CD8-positive, alpha-beta memory T cell (primary cell): Measurements from ENCODE around the gene BCKDHB. TPM values are rescaled to one million over a fixed set of nuclear protein-coding genes. Genes with fewer than 3 reads are reported as not detected.
A peak's percentile ranks its signal among the peaks of the same experiment; 100 is the strongest.

Source experiments
- CTCF ChIA-PET: fragments of 350-600 bp; sonication (Branson Sonifier 250); formaldehyde crosslinking; loops from one replicate; lab custom pipeline; 2021; ENCODE audit warnings: antibody characterized with exemption; lab: Charles Lee
- POLR2A ChIA-PET: fragments of 350-600 bp; sonication (Branson Sonifier 250); formaldehyde crosslinking; loops from one replicate; lab custom pipeline; 2021; ENCODE audit warnings: antibody characterized with exemption; lab: Charles Lee
- DNase-seq, 5 donors: peaks; one replicate each; pipeline versions ENCODE4 v3.0.0 to v3.0.0-alpha.2; 2020 to 2022; ENCODE audit warnings: mixed read lengths in 1 of 5
- H3K27ac ChIP-seq: one replicate; pipeline ENCODE4 v1.7.0; 2013; ENCODE audit warnings: low read depth, mild to moderate bottlenecking, low read length, moderate library complexity
- H3K27me3 ChIP-seq: 2 replicates; pipeline ENCODE4 v1.7.0; 2013; ENCODE audit warnings: low read length, mild to moderate bottlenecking; ENCODE audit not compliant: insufficient read depth, poor library complexity, severe bottlenecking
- H3K36me3 ChIP-seq: 2 replicates; pipeline ENCODE4 v1.7.0; 2013; ENCODE audit warnings: mild to moderate bottlenecking, low read length, moderate library complexity; ENCODE audit not compliant: insufficient read depth
- H3K4me1 ChIP-seq: 2 replicates; pipeline ENCODE4 v1.7.0; 2013; ENCODE audit warnings: mild to moderate bottlenecking, low read length, moderate library complexity; ENCODE audit not compliant: insufficient read depth
- H3K4me3 ChIP-seq: 2 replicates; pipeline ENCODE4 v1.7.0; 2013; ENCODE audit warnings: mild to moderate bottlenecking, low read length
- H3K9me3 ChIP-seq: 2 replicates; pipeline ENCODE4 v1.7.0; 2013; ENCODE audit warnings: mild to moderate bottlenecking, low read length
- H3K27ac Mint-ChIP-seq, 8 donors: one replicate each; pipeline ENCODE4 v1.8.0; 2020 to 2021; ENCODE audit warnings: mixed read lengths in 8 of 8, mild to moderate bottlenecking in 6 of 8, inconsistent platforms in 3 of 8, moderate library complexity in 3 of 8
- H3K27me3 Mint-ChIP-seq, 2 donors: one replicate each; pipeline ENCODE4 v1.8.0; 2020 to 2021; ENCODE audit warnings: mixed read lengths in 2 of 2, mild to moderate bottlenecking in 1 of 2, moderate library complexity in 1 of 2
- H3K36me3 Mint-ChIP-seq, 3 donors: one replicate each; pipeline ENCODE4 v1.8.0; 2020 to 2021; ENCODE audit warnings: mixed read lengths in 3 of 3, inconsistent platforms in 1 of 3, mild to moderate bottlenecking in 1 of 3
- H3K4me1 Mint-ChIP-seq, 3 donors: one replicate each; pipeline ENCODE4 v1.8.0; 2020 to 2021; ENCODE audit warnings: mixed read lengths in 3 of 3, inconsistent platforms in 1 of 3, mild to moderate bottlenecking in 1 of 3
- H3K4me3 Mint-ChIP-seq, 7 donors: one replicate each; pipeline ENCODE4 v1.8.0; 2020 to 2021; ENCODE audit warnings: mixed read lengths in 7 of 7, mild to moderate bottlenecking in 6 of 7, moderate library complexity in 4 of 7, inconsistent platforms in 2 of 7
- H3K9me3 Mint-ChIP-seq, 5 donors: one replicate each; pipeline ENCODE4 v1.8.0; 2020 to 2022; ENCODE audit warnings: mixed read lengths in 5 of 5, mild to moderate bottlenecking in 3 of 5, moderate library complexity in 2 of 5, inconsistent platforms in 1 of 5
- polyA plus RNA-seq: library from polyadenylated mRNA; unstranded; fragments of 300-500 nt; fragmentation: Illumina TruSeq; gene quantifications from one replicate; pipeline ENCODE4 v1.2.3, GENCODE V29; 2021
- total RNA-seq, 2 experiments: library from RNA; stranded (reverse); gene quantifications; one replicate each; pipeline ENCODE4 v1.2.3, GENCODE V29; 2021

Gene BCKDHB
- total and polyA plus RNA-seq, 3 experiments from 2014 or later, result 14.4 to 19.8 (median 15.0) TPM

DNA sequence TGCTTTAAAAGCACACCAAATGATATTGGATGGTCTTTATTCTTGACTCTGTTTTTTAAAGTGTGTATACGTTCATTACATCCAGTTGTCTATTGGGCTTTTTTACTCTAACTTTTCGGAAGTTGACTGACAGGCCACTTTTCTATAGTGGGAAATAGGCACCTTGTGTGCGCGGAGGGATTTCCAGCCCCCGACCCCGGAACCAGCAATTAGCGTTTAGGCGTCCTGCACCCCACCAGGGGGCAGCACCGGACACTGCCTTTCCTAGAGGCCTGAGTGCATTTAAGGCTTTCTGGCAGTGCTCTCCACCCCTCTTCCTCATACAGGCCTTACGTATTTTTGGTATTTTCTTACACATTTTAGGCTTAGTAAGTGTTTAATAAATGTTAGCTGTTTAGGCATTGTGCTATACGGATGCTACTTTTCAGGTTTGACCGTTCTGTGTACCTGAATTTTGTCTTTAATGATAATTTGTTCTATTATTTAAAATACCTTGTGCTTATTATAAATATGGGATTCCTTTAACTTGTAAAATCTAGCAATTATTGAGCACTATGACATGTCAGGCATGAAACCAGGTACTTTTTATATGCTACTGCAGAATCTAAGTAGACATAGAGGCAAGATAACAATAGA lies 231.8 kb downstream of the BCKDHB start:
- CTCF ChIA-PET, result no interaction called here

DNA sequence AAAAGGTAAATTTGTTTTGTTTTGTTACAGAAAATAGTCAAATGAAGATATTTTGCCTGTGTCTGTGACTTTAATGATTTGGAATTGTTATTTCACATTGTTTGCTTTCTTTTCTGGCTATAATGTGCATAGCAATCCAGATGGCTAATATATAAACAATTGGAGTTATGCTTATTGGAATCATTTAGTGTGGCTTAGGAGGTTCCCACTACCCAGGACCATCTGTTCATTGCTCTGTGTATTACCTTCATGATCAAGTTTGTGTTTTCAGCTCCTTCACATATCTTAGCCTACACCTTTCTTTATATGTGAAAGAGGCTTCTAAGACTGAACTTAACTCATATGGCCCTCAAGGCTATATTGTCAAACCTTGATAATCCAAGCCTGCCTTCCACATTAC lies 232.9 kb downstream of the BCKDHB start:
- Mint-ChIP-seq H3K27me3 (peaks cover 0 to 2% of the 10 kb centered on the region in 2 donors), H3K9me3 (no peaks in the 10 kb centered on the region), H3K4me1 (peaks cover 0 to 2% (median 0%) of the 10 kb centered on the region in 3 donors), H3K36me3 (no peaks in the 10 kb centered on the region), H3K27ac (no peak overlapping the region), H3K4me3 (no peak overlapping the region)
- H3K9me3 ChIP-seq, result no peaks in the 10 kb centered on the region
- H3K27me3 ChIP-seq, result no peaks in the 10 kb centered on the region
- no peaks in the 10 kb centered on the region for H3K36me3 ChIP-seq
- no peaks in the 10 kb centered on the region for H3K4me1 ChIP-seq
- DNase-seq, result no peak
- H3K27ac ChIP-seq, result no peak overlapping the region
- ChIA-PET POLR2A (no interaction called here), CTCF (no interaction called here)
- H3K4me3 ChIP-seq, result no peak overlapping the region

More for the DNA sequence above, 231.8 kb downstream of the BCKDHB start:
- Histone ChIP-seq H3K9me3 (no peaks in the 10 kb centered on the region), H3K4me1 (no peaks in the 10 kb centered on the region), H3K4me3 (no peak overlapping the region), H3K27me3 (no peaks in the 10 kb centered on the region), H3K36me3 (no peaks in the 10 kb centered on the region), H3K27ac (no peak overlapping the region)
- POLR2A ChIA-PET, result no interaction called here
- DNase-seq, result peak; percentile 43 to 63 (median 57)
- peaks cover 0 to 2% (median 0%) of the 10 kb centered on the region in 3 donors for H3K4me1 Mint-ChIP-seq
- peaks cover 0 to 2% of the 10 kb centered on the region in 2 donors for H3K27me3 Mint-ChIP-seq
- H3K36me3 Mint-ChIP-seq, result no peaks in the 10 kb centered on the region
- H3K4me3 Mint-ChIP-seq, result peak overlapping the region in 1 of 7 donors; percentile 38
- H3K27ac Mint-ChIP-seq, result no peak overlapping the region
- no peaks in the 10 kb centered on the region for H3K9me3 Mint-ChIP-seq

DNA sequence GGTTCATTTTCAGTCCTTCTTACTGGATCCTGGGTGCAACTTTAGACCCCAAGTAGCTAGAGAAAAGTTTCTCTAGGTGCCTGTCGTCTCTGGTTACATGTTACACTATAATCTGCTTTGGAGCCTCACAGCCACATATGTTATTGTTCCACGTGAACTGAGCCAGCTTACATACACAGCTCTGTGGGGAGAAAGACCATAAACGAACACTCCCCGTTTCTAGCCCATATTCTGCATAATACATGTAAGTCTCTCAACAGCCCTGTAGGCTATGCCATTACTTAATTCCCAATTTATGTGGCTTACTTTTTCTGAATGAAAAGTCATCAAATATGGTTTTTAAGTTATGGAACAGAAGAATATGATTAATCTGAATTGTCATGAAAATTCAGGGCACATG lies 233.8 kb downstream of the BCKDHB start:
- Mint-ChIP-seq H3K9me3 (no peaks in the 10 kb centered on the region), H3K4me1 (peaks cover 0 to 2% (median 0%) of the 10 kb centered on the region in 3 donors)

DNA sequence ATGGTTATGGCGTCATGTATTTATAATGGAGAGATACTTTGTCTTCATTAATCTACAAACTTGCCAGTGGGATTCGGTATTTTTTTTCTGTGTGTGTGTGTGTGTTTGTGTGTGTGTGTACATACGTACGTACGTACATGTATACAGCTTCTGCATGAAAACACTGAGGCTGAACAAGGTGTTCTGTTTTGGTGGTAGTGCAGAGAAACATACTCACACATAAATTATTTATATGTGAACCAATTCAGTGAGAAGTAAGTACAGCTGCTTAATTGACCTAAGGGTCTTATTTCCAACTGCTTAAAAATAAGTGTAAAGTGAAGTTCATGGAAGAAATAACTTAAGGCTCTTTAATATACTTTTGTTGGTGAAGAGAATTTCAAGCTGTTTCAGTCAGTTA lies 234.2 kb downstream of the BCKDHB start:
- no peak overlapping the region for H3K4me3 Mint-ChIP-seq
- peaks cover 0 to 2% of the 10 kb centered on the region in 2 donors for H3K27me3 Mint-ChIP-seq

More for the DNA sequence above, 233.8 kb downstream of the BCKDHB start:
- Histone ChIP-seq H3K27ac (no peak overlapping the region), H3K27me3 (no peaks in the 10 kb centered on the region), H3K4me3 (no peak overlapping the region), H3K9me3 (no peaks in the 10 kb centered on the region), H3K36me3 (no peaks in the 10 kb centered on the region), H3K4me1 (no peaks in the 10 kb centered on the region)
- no peak for DNase-seq
- ChIA-PET POLR2A (no interaction called here), CTCF (interaction anchor here (1.1 kb wide), 1 partner anchor 17 kb away, joined by 3 read pairs; no protein-coding TSS in a partner anchor)
- peaks cover 0 to 2% of the 10 kb centered on the region in 2 donors for H3K27me3 Mint-ChIP-seq
- H3K36me3 Mint-ChIP-seq, result peaks cover 0 to 1% (median 0%) of the 10 kb centered on the region in 3 donors
- H3K27ac Mint-ChIP-seq, result no peak overlapping the region
- no peak overlapping the region for H3K4me3 Mint-ChIP-seq

DNA sequence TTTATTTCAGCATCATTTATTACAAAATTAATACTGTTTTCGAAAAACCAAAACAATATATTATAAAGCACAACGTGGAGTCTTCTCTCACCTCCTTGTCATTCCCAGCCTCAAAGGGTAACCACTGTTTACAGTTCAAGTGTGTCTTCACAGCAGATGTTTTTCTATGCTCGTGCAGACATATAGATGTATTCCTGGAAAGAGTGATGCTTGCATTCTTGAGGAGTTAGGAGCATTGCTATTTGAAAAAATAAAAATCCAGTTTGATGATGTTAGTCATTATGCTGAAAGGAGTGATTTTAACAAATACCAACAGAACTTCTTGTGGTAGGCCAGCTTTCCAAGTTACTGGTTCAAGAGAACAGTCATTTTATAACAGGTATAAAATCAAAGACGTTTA lies 234.9 kb downstream of the BCKDHB start:
- H3K27me3 Mint-ChIP-seq, result peaks cover 0 to 2% of the 10 kb centered on the region in 2 donors
- H3K36me3 ChIP-seq, result no peaks in the 10 kb centered on the region

More for the DNA sequence above, 234.2 kb downstream of the BCKDHB start:
- H3K36me3 ChIP-seq, result no peaks in the 10 kb centered on the region
- Mint-ChIP-seq H3K27ac (no peak overlapping the region), H3K9me3 (no peaks in the 10 kb centered on the region), H3K36me3 (peaks cover 0 to 3% (median 0%) of the 10 kb centered on the region in 3 donors), H3K4me1 (peaks cover 0 to 2% (median 0%) of the 10 kb centered on the region in 3 donors)
- no peak overlapping the region for H3K27ac ChIP-seq
- ChIA-PET POLR2A (no interaction called here), CTCF (interaction anchor here (1.1 kb wide), 1 partner anchor 16 kb away, joined by 3 read pairs; no protein-coding TSS in a partner anchor)
- H3K9me3 ChIP-seq, result no peaks in the 10 kb centered on the region
- no peaks in the 10 kb centered on the region for H3K4me1 ChIP-seq
- no peaks in the 10 kb centered on the region for H3K27me3 ChIP-seq
- H3K4me3 ChIP-seq, result no peak overlapping the region
- no peak for DNase-seq

DNA sequence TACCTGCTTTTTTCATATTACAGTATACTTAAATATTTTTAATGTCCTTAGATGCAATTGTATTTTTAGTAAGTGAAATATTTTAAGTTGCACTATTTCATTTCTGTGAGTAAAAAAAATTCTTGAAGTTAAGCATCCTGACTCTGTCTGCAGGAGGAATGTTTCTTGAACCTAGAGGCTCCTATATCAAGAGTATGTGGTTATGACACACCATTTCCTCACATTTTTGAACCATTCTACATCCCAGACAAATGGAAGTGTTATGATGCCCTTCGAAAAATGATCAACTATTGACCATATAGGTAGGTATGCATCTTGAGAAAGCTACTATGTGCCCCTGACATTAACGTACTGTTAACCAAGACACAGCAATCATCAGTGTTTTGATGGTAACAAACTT lies 237.0 kb downstream of the BCKDHB start:
- H3K27me3 ChIP-seq, result no peaks in the 10 kb centered on the region
- H3K27ac ChIP-seq, result no peak overlapping the region
- Mint-ChIP-seq H3K27me3 (peaks cover 0 to 2% of the 10 kb centered on the region in 2 donors), H3K4me3 (no peak overlapping the region), H3K27ac (no peak overlapping the region), H3K9me3 (no peaks in the 10 kb centered on the region), H3K4me1 (no peaks in the 10 kb centered on the region), H3K36me3 (peaks cover 0 to 3% (median 2%) of the 10 kb centered on the region in 3 donors)
- no peaks in the 10 kb centered on the region for H3K9me3 ChIP-seq
- CTCF ChIA-PET, result no interaction called here
- no peak for DNase-seq
- H3K4me1 ChIP-seq, result no peaks in the 10 kb centered on the region
- no peaks in the 10 kb centered on the region for H3K36me3 ChIP-seq
- H3K4me3 ChIP-seq, result no peak overlapping the region
- POLR2A ChIA-PET, result no interaction called here

More for the DNA sequence above, 234.9 kb downstream of the BCKDHB start:
- H3K9me3 ChIP-seq, result no peaks in the 10 kb centered on the region
- Mint-ChIP-seq H3K9me3 (no peaks in the 10 kb centered on the region), H3K27ac (no peak overlapping the region), H3K4me3 (no peak overlapping the region), H3K36me3 (peaks cover 0 to 3% (median 0%) of the 10 kb centered on the region in 3 donors), H3K4me1 (peaks cover 0 to 2% (median 0%) of the 10 kb centered on the region in 3 donors)
- H3K27ac ChIP-seq, result no peak overlapping the region
- CTCF ChIA-PET, result no interaction called here
- H3K4me1 ChIP-seq, result no peaks in the 10 kb centered on the region
- POLR2A ChIA-PET, result no interaction called here
- no peak for DNase-seq
- no peaks in the 10 kb centered on the region for H3K27me3 ChIP-seq
- no peak overlapping the region for H3K4me3 ChIP-seq

DNA sequence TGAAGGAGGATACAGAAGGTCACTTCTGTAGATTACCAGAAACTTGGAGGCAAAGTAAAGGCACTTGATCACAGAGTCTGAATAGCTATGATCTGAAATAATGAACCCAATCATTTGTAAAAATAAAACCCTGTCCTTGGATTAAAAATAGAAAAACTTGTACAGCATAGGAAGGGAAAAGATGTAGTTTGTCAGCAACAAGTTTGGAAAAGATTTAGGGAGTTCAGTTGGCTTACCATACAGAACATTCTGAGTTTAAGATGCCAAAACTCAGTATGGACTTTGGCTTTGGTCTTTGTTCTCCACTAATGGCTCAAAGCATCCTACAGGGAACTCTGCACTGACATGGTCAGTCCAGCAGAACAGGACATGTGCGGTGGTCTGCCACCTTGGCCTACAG lies 240.6 kb downstream of the BCKDHB start:
- DNase-seq, result no peak
- no peaks in the 10 kb centered on the region for H3K4me1 ChIP-seq
- H3K4me3 Mint-ChIP-seq, result no peak overlapping the region
- H3K36me3 ChIP-seq, result no peaks in the 10 kb centered on the region
- H3K9me3 Mint-ChIP-seq, result no peaks in the 10 kb centered on the region
- H3K4me3 ChIP-seq, result no peak overlapping the region
- peaks cover 0 to 3% (median 2%) of the 10 kb centered on the region in 3 donors for H3K36me3 Mint-ChIP-seq
- peaks cover 0 to 2% of the 10 kb centered on the region in 2 donors for H3K27me3 Mint-ChIP-seq
- H3K4me1 Mint-ChIP-seq, result no peaks in the 10 kb centered on the region
- no peaks in the 10 kb centered on the region for H3K27me3 ChIP-seq
- H3K27ac ChIP-seq, result no peak overlapping the region
- H3K27ac Mint-ChIP-seq, result no peak overlapping the region
- CTCF ChIA-PET, result no interaction called here
- H3K9me3 ChIP-seq, result no peaks in the 10 kb centered on the region
- POLR2A ChIA-PET, result no interaction called here

DNA sequence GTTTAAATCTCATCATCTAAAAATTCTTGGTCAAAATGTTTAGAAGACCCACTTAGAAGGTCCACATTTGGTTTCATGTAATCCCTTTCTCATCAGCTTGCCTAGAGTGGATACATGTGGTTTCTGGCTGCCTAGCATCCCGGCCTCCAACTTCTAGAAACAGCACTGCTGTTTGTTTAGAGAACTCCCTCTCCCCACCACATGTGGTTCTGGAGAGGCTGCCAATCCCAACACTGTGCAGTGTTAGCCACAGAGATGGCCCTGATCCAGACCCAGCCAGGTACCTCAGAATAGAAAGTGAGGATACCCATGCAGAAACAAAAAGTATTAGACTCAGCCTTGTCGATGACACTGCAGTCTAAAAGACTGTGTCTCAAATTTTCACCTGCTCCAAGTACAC lies 241.8 kb downstream of the BCKDHB start:
- Mint-ChIP-seq H3K36me3 (peaks cover 0 to 4% (median 3%) of the 10 kb centered on the region in 3 donors), H3K27ac (peak overlapping the region in 1 of 8 donors; percentile 83)
- CTCF ChIA-PET, result no interaction called here

More for the DNA sequence above, 241.8 kb downstream of the BCKDHB start:
- Histone ChIP-seq H3K27me3 (no peaks in the 10 kb centered on the region), H3K4me1 (no peaks in the 10 kb centered on the region), H3K36me3 (no peaks in the 10 kb centered on the region), H3K27ac (no peak overlapping the region), H3K4me3 (no peak overlapping the region), H3K9me3 (no peaks in the 10 kb centered on the region)
- no peaks in the 10 kb centered on the region for H3K9me3 Mint-ChIP-seq
- no peak for DNase-seq
- H3K27me3 Mint-ChIP-seq, result no peaks in the 10 kb centered on the region
- peak overlapping the region in 1 of 7 donors; percentile 14 for H3K4me3 Mint-ChIP-seq
- no peaks in the 10 kb centered on the region for H3K4me1 Mint-ChIP-seq
- POLR2A ChIA-PET, result no interaction called here
